ENCODE data around the gene SUSD6.

Gene SUSD6

GRCh38 chr14:69673578-69674305 is 62.3 kb downstream of the SUSD6 start:
- peak overlapping the region; percentile 43 to 65 (median 65) for H3K27ac Mint-ChIP-seq
- no peak overlapping the region for H3K4me3 Mint-ChIP-seq
- peaks cover 68% of the 10 kb centered on the region for H3K4me1 Mint-ChIP-seq
- H3K9me3 Mint-ChIP-seq: no peaks in the 10 kb centered on the region
- no peaks in the 10 kb centered on the region for H3K27me3 Mint-ChIP-seq (ENCODE audit: low read depth)
- no peak for TF ChIP-seq CTCF (IDR thresholded peaks at IDR 0.05; ENCODE audit: unreplicated experiment in 3 of 3)
- peaks cover 3% of the 10 kb centered on the region for H3K36me3 Mint-ChIP-seq (ENCODE audit: low read depth)

GRCh38 chr14:69674546-69675244 is 63.3 kb downstream of the SUSD6 start:
- Mint-ChIP-seq H3K36me3 (ENCODE audit: low read depth) (peaks cover 3% of the 10 kb centered on the region), H3K27me3 (ENCODE audit: low read depth) (no peaks in the 10 kb centered on the region), H3K4me3 (no peak overlapping the region), H3K4me1 (peaks cover 63% of the 10 kb centered on the region), H3K9me3 (no peaks in the 10 kb centered on the region), H3K27ac (peak overlapping the region; percentile 43 to 65 (median 65))
- no peak for TF ChIP-seq CTCF (IDR thresholded peaks at IDR 0.05; ENCODE audit: unreplicated experiment in 3 of 3)

- Mint-ChIP-seq H3K27me3 (ENCODE audit: low read depth) (peaks cover under 1% of the 10 kb centered on the region), H3K27ac (peak overlapping the region in 2 of 3 experiments; percentile 65), H3K36me3 (ENCODE audit: low read depth) (peaks cover 3% of the 10 kb centered on the region), H3K4me3 (peak overlapping the region in 1 of 3 experiments; percentile 16), H3K4me1 (peaks cover 60% of the 10 kb centered on the region), H3K9me3 (no peaks in the 10 kb centered on the region)
- no peak for TF ChIP-seq CTCF (IDR thresholded peaks at IDR 0.05; ENCODE audit: unreplicated experiment in 3 of 3)
Observed at GRCh38 chr14:69675245-69675583, 63.8 kb downstream of the SUSD6 start.

GRCh38 chr14:69675877-69676416 is 64.6 kb downstream of the SUSD6 start:
- H3K27ac Mint-ChIP-seq: peak overlapping the region in 2 of 3 experiments; percentile 26 to 65
- H3K4me1 Mint-ChIP-seq: peaks cover 60% of the 10 kb centered on the region
- no peak overlapping the region for H3K4me3 Mint-ChIP-seq
- TF ChIP-seq CTCF (IDR thresholded peaks at IDR 0.05; ENCODE audit: unreplicated experiment in 3 of 3): no peak
- H3K9me3 Mint-ChIP-seq: no peaks in the 10 kb centered on the region
- peaks cover 3% of the 10 kb centered on the region for H3K27me3 Mint-ChIP-seq (ENCODE audit: low read depth)
- peaks cover 3% of the 10 kb centered on the region for H3K36me3 Mint-ChIP-seq (ENCODE audit: low read depth)

- H3K27me3 Mint-ChIP-seq (ENCODE audit: low read depth): peaks cover 3% of the 10 kb centered on the region
- no peak overlapping the region for H3K4me3 Mint-ChIP-seq
- H3K36me3 Mint-ChIP-seq (ENCODE audit: low read depth): peaks cover 3% of the 10 kb centered on the region
- peaks cover 60% of the 10 kb centered on the region for H3K4me1 Mint-ChIP-seq
- H3K9me3 Mint-ChIP-seq: no peaks in the 10 kb centered on the region
- H3K27ac Mint-ChIP-seq: no peak overlapping the region
- TF ChIP-seq CTCF (IDR thresholded peaks at IDR 0.05; ENCODE audit: unreplicated experiment in 3 of 3): no peak
Observed at GRCh38 chr14:69676723-69677122, 65.3 kb downstream of the SUSD6 start.

Measured in nephron (organoid).